HepG2 (cell line): Measurements from ENCODE around the gene STMN1. TPM values are rescaled to one million over a fixed set of nuclear protein-coding genes. Genes with fewer than 3 reads are reported as not detected.

Experiments
- ERF ChIP-seq: IDR thresholded peaks from 2 replicates; pipeline ENCODE4 v1.6.1; 2018; ENCODE audit warnings: missing biosample characterization, missing genetic modification reagents
- HDAC1 ChIP-seq: sonication (generic); formaldehyde crosslinking; IDR thresholded peaks from 2 replicates; pipeline ENCODE4 v1.5.1; 2020; ENCODE audit warnings: mild to moderate bottlenecking, missing genetic modification reagents
- JUNB ChIP-seq: sonication (generic); formaldehyde crosslinking; IDR thresholded peaks from 2 replicates; pipeline ENCODE4 v1.8.0; 2022; ENCODE audit warnings: missing genetic modification reagents, mild to moderate bottlenecking, borderline replicate concordance
- KAT7 ChIP-seq: IDR thresholded peaks from 2 replicates; pipeline ENCODE4 v1.6.1; 2018; ENCODE audit warnings: borderline replicate concordance, missing compliant biosample characterization
- KDM1A ChIP-seq: IDR thresholded peaks from 2 replicates; pipeline ENCODE4 v1.6.1; 2016; ENCODE audit warnings: missing compliant biosample characterization
- KLF6 ChIP-seq: IDR thresholded peaks from 2 replicates; pipeline ENCODE4 v1.8.0; 2016; ENCODE audit warnings: missing biosample characterization, missing genetic modification reagents
- NR2F6 ChIP-seq, 2 experiments: IDR thresholded peaks; 2 replicates each; pipeline ENCODE4 v1.6.1; 2016; ENCODE audit warnings: antibody characterized with exemption in 1 of 2, mild to moderate bottlenecking in 1 of 2
- SKIL ChIP-seq: sonication (generic); formaldehyde crosslinking; IDR thresholded peaks from 2 replicates; pipeline ENCODE4 v1.8.0; 2022; ENCODE audit warnings: missing genetic modification reagents, mild to moderate bottlenecking, moderate library complexity, borderline replicate concordance
- SNAPC2 ChIP-seq: sonication (generic); formaldehyde crosslinking; IDR thresholded peaks from 2 replicates; pipeline ENCODE4 v1.8.1; 2022; ENCODE audit warnings: mild to moderate bottlenecking, missing genetic modification reagents
- TARDBP ChIP-seq: sonication (generic); formaldehyde crosslinking; IDR thresholded peaks from 2 replicates; pipeline ENCODE4 v1.8.0; 2022; ENCODE audit warnings: mild to moderate bottlenecking, missing genetic modification reagents
- TBX3 ChIP-seq: fragments of 450-650 bp; IDR thresholded peaks from 2 replicates; pipeline ENCODE4 v1.6.1; 2017; ENCODE audit warnings: antibody characterized with exemption, mild to moderate bottlenecking, inconsistent platforms, borderline replicate concordance
- ZBTB26 ChIP-seq: IDR thresholded peaks from 2 replicates; pipeline ENCODE4 v1.6.1; 2016; ENCODE audit warnings: missing compliant biosample characterization, missing genetic modification reagents, borderline replicate concordance
- ZBTB3 ChIP-seq: sonication (generic); formaldehyde crosslinking; IDR thresholded peaks from 2 replicates; pipeline ENCODE4 v1.4.0; 2020; ENCODE audit warnings: low read depth, mild to moderate bottlenecking, moderate library complexity, missing genetic modification reagents, borderline replicate concordance
- ZBTB33 ChIP-seq: sonication (generic); formaldehyde crosslinking; IDR thresholded peaks from 2 replicates; pipeline ENCODE4 v1.4.0; 2020; ENCODE audit warnings: missing genetic modification reagents
- ZBTB7A ChIP-seq: sonication (generic); formaldehyde crosslinking; IDR thresholded peaks from 2 replicates; pipeline ENCODE4 v1.8.0; 2022; ENCODE audit warnings: mild to moderate bottlenecking, missing genetic modification reagents
- ZFP62 ChIP-seq: sonication (generic); formaldehyde crosslinking; IDR thresholded peaks from 2 replicates; pipeline ENCODE4 v1.4.0; 2020; ENCODE audit warnings: missing genetic modification reagents
- ZNF253 ChIP-seq: sonication (generic); formaldehyde crosslinking; IDR thresholded peaks from 2 replicates; pipeline ENCODE4 v1.8.0; 2022; ENCODE audit warnings: mild to moderate bottlenecking, missing genetic modification reagents, borderline replicate concordance
- ZNF260 ChIP-seq: sonication (generic); formaldehyde crosslinking; IDR thresholded peaks from 2 replicates; pipeline ENCODE4 v1.4.0; 2020; ENCODE audit warnings: missing genetic modification reagents, low read depth, mild to moderate bottlenecking, borderline replicate concordance
- ZNF292 ChIP-seq: sonication (generic); formaldehyde crosslinking; IDR thresholded peaks from 2 replicates; pipeline ENCODE4 v1.8.1; 2022; ENCODE audit warnings: mild to moderate bottlenecking, low read depth, missing genetic modification reagents, borderline replicate concordance
- ZNF350 ChIP-seq: sonication (generic); formaldehyde crosslinking; IDR thresholded peaks from 2 replicates; pipeline ENCODE4 v1.4.0; 2020; ENCODE audit warnings: mild to moderate bottlenecking, low read depth, missing genetic modification reagents, borderline replicate concordance
- ZNF546 ChIP-seq: sonication (generic); formaldehyde crosslinking; conservative IDR thresholded peaks from 2 replicates; pipeline ENCODE4 v1.8.1; 2023; ENCODE audit warnings: mild to moderate bottlenecking, missing genetic modification reagents
- ZNF557 ChIP-seq: sonication (generic); formaldehyde crosslinking; IDR thresholded peaks from 2 replicates; pipeline ENCODE4 v1.4.0; 2020; ENCODE audit warnings: missing genetic modification reagents
- ZNF615 ChIP-seq: sonication (generic); formaldehyde crosslinking; IDR thresholded peaks from 2 replicates; pipeline ENCODE4 v1.5.0; 2020; ENCODE audit warnings: mild to moderate bottlenecking, missing genetic modification reagents, borderline replicate concordance
- ZNF652 ChIP-seq: IDR thresholded peaks from 2 replicates; pipeline ENCODE4 v1.6.1; 2016; ENCODE audit warnings: low read depth, borderline replicate concordance
- polyA plus RNA-seq, 8 experiments: library from polyadenylated mRNA; depleted of rRNA in 3 of 8; stranded (reverse) in 7 of 8; unstranded in 1 of 8; fragments of >200 nt; fragmentation: Illumina TruSeq in 4 of 8; extraction: Trizol in 4 of 8; gene quantifications; 2 replicates each; pipeline versions ENCODE4 v1.2.1 to v1.2.3, GENCODE V29; 2011 to 2016; ENCODE audit warnings: low read depth in 4 of 8, missing spikeins in 1 of 8, mixed read lengths in 1 of 8; ENCODE audit not compliant: insufficient read depth in 1 of 8
- total RNA-seq, 5 experiments: library from RNA; depleted of rRNA; stranded (reverse); fragments of >200 nt; fragmentation: Illumina TruSeq; extraction: Trizol; gene quantifications; 2 replicates each; pipeline ENCODE4 v1.2.3, GENCODE V29; 2016; ENCODE audit warnings: low read depth in 1 of 5

The STMN1 gene
- total and polyA plus RNA-seq, 2 of the 13 experiments (the other 11 are each of a cell fraction or from before 2014, with no cell fraction given) = 45.9 to 409 TPM

GRCh38 chr1:25861316-25862286 is 44.6 kb downstream of the STMN1 start (continued):
- TF ChIP-seq KDM1A (CRISPR knock-in tag) (peak; percentile 69; the same call in 1 of the 2 replicates), ZNF557 (no peak), ZNF615 (CRISPR knock-in tag) (no peak), TBX3 (peak; percentile 51; the same call in 1 of the 2 replicates), ZNF546 (CRISPR knock-in tag) (no peak), KLF6 (CRISPR knock-in tag) (peak; percentile 68; the same call in 1 of the 2 replicates), ZBTB7A (CRISPR knock-in tag) (peak; percentile 42; the same call in 1 of the 2 replicates), ZNF260 (CRISPR knock-in tag) (no peak), ERF (CRISPR knock-in tag) (peak; percentile 51; the same call in 1 of the 2 replicates), ZNF652 (CRISPR knock-in tag) (0 out of 2 replicates have a peak, but pooled peaks have one; percentile 29), ZBTB33 (CRISPR knock-in tag) (no peak), TARDBP (CRISPR knock-in tag) (peak; percentile 51; the same call in 1 of the 2 replicates), JUNB (CRISPR knock-in tag) (peak; percentile 62; the same call in 1 of the 2 replicates), NR2F6 (IDR thresholded peaks at IDR 0.05) (peak; percentile 64), NR2F6 (CRISPR knock-in tag; IDR thresholded peaks at IDR 0.05) (peak; percentile 76), ZBTB3 (CRISPR knock-in tag) (0 out of 2 replicates have a peak, but pooled peaks have one; percentile 34), ZNF253 (CRISPR knock-in tag) (no peak), SNAPC2 (CRISPR knock-in tag) (0 out of 2 replicates have a peak, but pooled peaks have one; percentile 56), ZNF292 (no peak), KAT7 (peak; percentile 38; the same call in 1 of the 2 replicates), ZFP62 (CRISPR knock-in tag) (no peak), SKIL (CRISPR knock-in tag) (peak; percentile 71), ZNF350 (CRISPR knock-in tag) (peak; percentile 60; the same call in 1 of the 2 replicates), ZBTB26 (CRISPR knock-in tag) (no peak), HDAC1 (CRISPR knock-in tag) (peak; percentile 49; the same call in 1 of the 2 replicates)
